ENCODE data around the gene HIGD1A. TPM values are rescaled to one million over a fixed set of nuclear protein-coding genes. Genes with fewer than 3 reads are reported as not detected.

Gene HIGD1A
- total and polyA plus RNA-seq, 2 of the 8 experiments (the other 6 are each of a cell fraction or from before 2014, with no cell fraction given), result 67.3 to 95.4 TPM

GRCh38 chr3:42743204-42743995, 60.9 kb downstream of the HIGD1A start:
- no peak overlapping the region for H2BK12ac ChIP-seq (ENCODE audit: low read depth, low read length)
- H3K79me1 ChIP-seq (ENCODE audit: low read depth, low read length), result no peaks in the 10 kb centered on the region
- no peak overlapping the region for H2BK5ac ChIP-seq (ENCODE audit: low read depth, low read length)
- 91% methylated on average over 7 of the region's 7 CpGs; no CpG with 5 or more reads in 1 of the 2 experiments for WGBS, 2 experiments (ENCODE audit: extremely low coverage in 1 of 2, insufficient coverage in 1 of 2, insufficient read length in 1 of 2, insufficient replicate concordance in 2 of 2, low coverage in 1 of 2, low lambda C conversion rate in 2 of 2, missing lambda C conversion rate in 1 of 2)
- H3K4me1 ChIP-seq (replicated peaks in 1 of 4; ENCODE audit: control insufficient read depth in 3 of 4, insufficient read depth in 4 of 4, low read length in 3 of 4), result peaks cover 0 to 8% (median 4%) of the 10 kb centered on the region in 4 experiments; a peak in 4 of 7 replicates
- no peak for DNase-seq (ENCODE audit: low read depth in 1 of 2, low spot score in 2 of 2)
- H3K4me3 ChIP-seq (ENCODE audit: extremely low read depth in 1 of 4, insufficient read depth in 2 of 4, low read depth in 3 of 4, low read length in 4 of 4), result no peak overlapping the region
- H3K4ac ChIP-seq (replicated peaks; ENCODE audit: insufficient read length, low read depth, low read length), result no peak overlapping the region
- H4K8ac ChIP-seq (ENCODE audit: extremely low read depth, insufficient read depth, low read length), result no peak overlapping the region
- H4K5ac ChIP-seq (ENCODE audit: insufficient read length, low read depth, low read length), result no peak overlapping the region
- no peak overlapping the region for H2BK120ac ChIP-seq (replicated peaks; ENCODE audit: low read depth, low read length)
- no peaks in the 10 kb centered on the region; a peak in 2 of 7 replicates for H3K27me3 ChIP-seq (replicated peaks in 1 of 4; ENCODE audit: control insufficient read depth in 3 of 4, extremely low read depth in 1 of 4, insufficient read depth in 3 of 4, low read length in 3 of 4)
- H3K18ac ChIP-seq (ENCODE audit: extremely low read depth, low read length), result no peak overlapping the region
- no peak overlapping the region for H3K23ac ChIP-seq (ENCODE audit: insufficient read length)
- H3K9ac ChIP-seq (replicated peaks in 1 of 4; ENCODE audit: extremely low read depth in 1 of 4, low read depth in 3 of 4, low read length in 3 of 4), result no peak overlapping the region
- H2AFZ ChIP-seq (ENCODE audit: low read length), result no peak overlapping the region
- ChIA-PET POLR2A (ENCODE audit: partially characterized antibody) (interaction anchor here (0.7 to 1.3 kb wide), 2 partner anchors 15 to 95 kb away, joined by 3 to 4 read pairs; no protein-coding TSS in a partner anchor), CTCF (ENCODE audit: partially characterized antibody) (interaction anchor here (0.5 to 5.9 kb wide), 27 partner anchors 9 to 236 kb away, joined by 3 to 54 read pairs (median 5); partner anchors contain the start of genes GASK1A and HHATL)
- peaks cover 0 to 2% of the 10 kb centered on the region in 2 experiments for H4K20me1 ChIP-seq (replicated peaks in 1 of 2; ENCODE audit: control insufficient read depth in 1 of 2, insufficient read depth in 2 of 2, low read length in 2 of 2)
- H3K56ac ChIP-seq (replicated peaks; ENCODE audit: insufficient read length, low read depth, low read length), result no peak overlapping the region
- H4K91ac ChIP-seq (replicated peaks; ENCODE audit: insufficient read length, low read length), result no peak overlapping the region
- H2BK15ac ChIP-seq (ENCODE audit: low read length), result no peak overlapping the region
- no peak overlapping the region for H2AK5ac ChIP-seq (ENCODE audit: low read depth, low read length)
- H3K23me2 ChIP-seq (ENCODE audit: low read depth, low read length), result no peaks in the 10 kb centered on the region
- no peaks in the 10 kb centered on the region for H3K9me3 ChIP-seq (ENCODE audit: insufficient read depth in 2 of 2, low read depth in 1 of 2, low read length in 1 of 2)
- H2BK20ac ChIP-seq (ENCODE audit: low read length), result no peak overlapping the region
- no peak overlapping the region for H3K4me2 ChIP-seq (ENCODE audit: insufficient read depth in 1 of 2, low read depth in 2 of 2, low read length in 2 of 2)
- no peak for FAIRE-seq
- no peaks in the 10 kb centered on the region for H3K79me2 ChIP-seq (ENCODE audit: control insufficient read depth in 1 of 2, insufficient read depth in 2 of 2, low read length in 2 of 2)
- H3K14ac ChIP-seq (ENCODE audit: insufficient read length), result no peak overlapping the region
- H3K36me3 ChIP-seq (ENCODE audit: control insufficient read depth in 2 of 4, insufficient read depth in 4 of 4, low read length in 3 of 4), result no peaks in the 10 kb centered on the region
- no peak overlapping the region for H3K27ac ChIP-seq (ENCODE audit: low read depth, low read length)
- TF ChIP-seq BCL11A (IDR thresholded peaks at IDR 0.05; ENCODE audit: low read depth in 2 of 2, low read length in 2 of 2) (no peak), NRF1 (IDR thresholded peaks at IDR 0.05; ENCODE audit: low read depth, low read length) (no peak), TAF7 (optimal IDR thresholded peaks at IDR 0.05; ENCODE audit: borderline replicate concordance, low read depth, low read length) (no peak), SIRT6 (IDR thresholded peaks at IDR 0.05; ENCODE audit: low read length) (no peak), MAFK (IDR thresholded peaks at IDR 0.05; ENCODE audit: low read depth, low read length) (no peak), SRF (IDR thresholded peaks at IDR 0.05; ENCODE audit: low read depth, low read length) (no peak)

All from H1 (cell line).